IPS DF 4.7 (cell line): ENCODE data around the gene NFYC.

ENCODE experiments used
- DNase-seq: peaks from one replicate; pipeline ENCODE4 v3.0.0-alpha.2; 2013; ENCODE audit warnings: low spot score; ENCODE audit errors: extremely low read depth

The NFYC gene

GRCh38 chr1:40691538-40692428 is at the start of gene NFYC:
NFYC (plus strand) TSS chr1:40691704; CDS start chr1:40738844, 47,140 bp downstream.
- peak; percentile 95 for DNase-seq

DNA sequence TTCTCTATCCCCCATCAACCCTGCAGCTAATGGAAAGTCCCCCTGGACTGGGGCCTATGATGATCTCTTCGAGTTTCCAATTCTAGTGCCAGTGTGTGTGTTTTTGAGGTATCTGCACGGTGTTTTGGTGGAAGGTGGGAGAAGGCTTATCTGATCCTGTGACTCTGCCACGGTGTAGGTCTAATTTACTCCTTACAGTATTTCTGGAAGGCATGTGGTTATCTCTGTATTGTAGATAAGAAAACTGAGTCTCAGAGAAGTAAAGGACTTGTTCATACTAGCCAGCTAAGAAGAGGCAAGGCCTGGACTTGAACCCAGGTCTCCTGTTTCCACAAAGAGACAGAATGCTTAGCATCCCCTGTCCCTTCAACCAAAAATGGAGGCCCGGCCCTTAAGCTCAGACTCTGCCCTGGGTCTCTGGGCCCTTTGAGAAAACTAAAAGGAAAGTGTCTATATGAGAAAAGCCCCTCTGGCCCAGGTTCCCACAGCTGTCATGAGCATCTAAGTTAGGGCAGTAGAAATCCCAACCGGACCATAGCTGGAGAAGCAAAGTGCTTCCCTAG is 46.3 kb upstream of the NFYC start:
- no peak for DNase-seq

DNA sequence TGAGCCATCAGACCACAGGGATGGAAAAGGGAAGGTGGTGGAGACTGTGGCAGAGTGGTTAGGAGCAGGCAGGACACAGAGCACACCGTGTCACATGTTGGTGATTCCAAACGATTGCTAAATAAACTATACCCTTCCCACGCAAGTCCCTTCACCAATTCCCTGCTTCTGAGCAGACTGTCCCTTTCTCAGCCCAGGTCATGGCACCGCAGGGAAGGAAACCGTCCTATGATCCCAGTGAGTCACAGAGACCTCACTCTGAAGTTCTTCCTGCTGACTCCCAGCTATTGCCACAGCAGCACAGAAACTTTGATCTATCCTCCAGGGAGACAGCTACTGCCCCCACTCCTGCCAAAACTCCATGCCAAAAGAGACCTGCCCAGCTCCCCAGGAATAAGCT is 45.2 kb upstream of the NFYC start:
- DNase-seq, result no peak

GRCh38 chr1:40648200-40648599 is 43.3 kb upstream of the NFYC start:
- no peak for DNase-seq

DNA sequence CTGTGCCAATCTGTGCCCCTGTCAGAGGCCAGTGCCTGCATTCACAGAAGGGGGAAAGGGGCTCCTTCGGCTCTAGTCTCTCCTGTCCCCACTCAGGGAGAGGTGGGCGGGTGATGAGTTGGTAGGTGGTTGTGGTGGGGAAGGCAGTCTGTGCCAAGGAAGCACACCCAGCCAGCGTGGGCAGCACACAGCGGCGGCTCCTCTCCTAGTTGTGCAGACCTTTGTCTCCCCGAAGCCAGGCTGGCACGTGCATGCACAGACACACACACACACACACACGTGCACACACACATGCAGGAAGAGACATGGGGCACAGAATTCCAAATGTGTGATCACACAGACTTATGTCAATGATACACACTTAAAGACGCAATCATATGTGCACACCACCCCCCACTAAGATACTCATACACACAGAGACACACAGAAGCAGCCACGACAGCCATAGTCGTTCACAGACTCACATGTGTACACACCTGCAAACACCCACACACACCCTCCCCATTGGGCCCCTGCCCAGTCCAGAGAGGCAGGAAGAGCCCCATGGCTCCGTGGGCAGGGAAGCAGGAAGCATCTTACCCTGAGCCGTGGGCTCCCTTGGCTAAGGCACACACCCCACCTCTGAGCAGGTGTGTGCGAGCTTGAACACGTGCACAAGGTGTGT is 42.4 kb upstream of the NFYC start:
- no peak for DNase-seq

DNA sequence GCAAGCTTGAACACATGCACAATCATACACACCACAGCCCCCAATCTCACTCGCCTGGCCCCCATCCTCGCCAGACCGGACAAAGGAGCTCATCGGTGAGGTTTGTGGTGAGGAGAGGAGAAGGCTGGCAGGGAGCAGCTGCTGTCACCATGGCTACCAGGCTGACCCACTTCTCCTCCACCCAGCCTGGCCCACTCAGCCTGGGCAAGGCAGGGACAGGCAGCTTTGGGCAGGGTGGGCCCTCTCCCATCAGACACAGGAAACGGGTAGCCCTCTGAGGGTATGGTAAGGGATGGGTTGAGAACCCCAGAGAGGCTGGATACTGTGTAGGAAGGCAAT is 41.9 kb upstream of the NFYC start:
- DNase-seq, result no peak

- no peak for DNase-seq
Observed at GRCh38 chr1:40650075-40650474, 41.4 kb upstream of the NFYC start.

DNA sequence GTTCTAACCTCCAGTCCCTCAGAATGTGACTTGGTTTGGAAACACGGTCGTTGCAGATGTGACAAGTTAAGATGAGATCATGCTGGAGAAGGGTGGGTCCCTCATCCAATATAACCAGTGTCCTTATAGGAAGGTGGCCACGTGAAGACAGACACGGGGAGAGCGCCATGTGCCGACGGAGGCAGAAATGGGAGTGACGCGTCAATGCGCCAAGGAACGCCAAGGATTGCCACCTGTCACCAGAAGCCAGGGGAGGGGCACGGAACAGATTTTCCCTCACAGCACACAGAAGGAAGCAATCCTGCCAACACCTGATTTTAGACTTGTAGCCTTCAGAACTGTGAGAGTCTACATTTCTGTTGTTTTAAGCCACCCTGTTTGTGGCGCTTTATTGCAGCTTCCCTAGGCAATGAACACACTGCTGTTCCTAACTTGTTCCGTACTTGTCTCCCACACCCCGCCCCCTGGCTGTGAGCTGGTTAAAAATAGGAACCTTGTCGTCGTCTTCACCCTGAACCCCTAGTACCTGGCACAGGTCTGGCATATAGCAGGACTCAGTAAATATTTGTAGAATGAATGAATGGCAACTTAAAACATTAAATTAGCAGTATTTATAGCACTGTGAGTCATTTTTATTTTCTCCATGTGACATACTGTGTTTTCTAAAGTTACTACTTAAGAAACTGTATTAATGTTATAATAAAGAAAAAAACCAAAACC is 40.2 kb upstream of the NFYC start:
- DNase-seq, result no peak

GRCh38 chr1:40652468-40652867 is 39.0 kb upstream of the NFYC start:
- no peak for DNase-seq

DNA sequence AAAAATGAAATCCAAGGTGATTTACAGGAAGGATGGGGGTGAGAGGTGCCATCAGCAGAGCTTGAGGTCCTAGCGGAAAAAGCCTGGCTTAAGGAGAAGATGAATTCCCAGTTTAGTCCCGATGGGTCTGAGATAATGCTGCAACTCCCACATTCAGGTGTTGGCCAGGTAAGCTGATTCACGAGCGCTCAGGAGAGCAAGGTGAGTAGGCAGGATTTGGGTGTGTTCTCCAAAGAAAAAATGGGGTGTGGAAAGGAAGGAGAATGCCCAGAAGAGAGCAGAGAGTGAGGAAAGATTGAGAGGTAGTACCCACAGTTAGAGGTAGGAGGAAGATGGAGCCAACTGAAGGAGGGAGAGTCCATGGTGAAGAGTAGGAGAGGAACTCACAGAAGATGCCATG is 38.5 kb upstream of the NFYC start:
- no peak for DNase-seq

GRCh38 chr1:40653851-40654537 is 37.5 kb upstream of the NFYC start:
- no peak for DNase-seq

DNA sequence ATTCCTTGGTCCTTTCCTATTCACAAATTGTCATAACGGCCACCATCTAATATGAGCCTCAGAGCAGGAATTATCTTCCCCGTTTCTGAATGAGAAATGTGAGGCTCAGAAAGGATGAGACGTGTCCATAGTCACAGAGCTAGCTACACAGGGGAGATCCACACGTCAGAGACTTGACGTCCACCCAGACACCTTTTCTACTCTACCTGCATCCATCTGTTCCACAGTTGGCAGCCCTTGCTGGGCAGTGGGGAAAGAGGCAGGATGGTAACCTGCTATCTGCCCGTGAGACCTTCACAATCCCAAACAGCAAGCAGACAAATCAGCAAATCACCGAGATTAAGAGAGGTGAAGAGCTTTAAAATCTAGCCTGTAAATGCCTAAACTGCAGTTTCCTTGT is 34.5 kb upstream of the NFYC start:
- DNase-seq, result no peak

- DNase-seq, result no peak
Observed at GRCh38 chr1:40658751-40659648, 32.5 kb upstream of the NFYC start.

GRCh38 chr1:40659649-40659947 is 31.9 kb upstream of the NFYC start:
- no peak for DNase-seq

- DNase-seq, result no peak
Observed at GRCh38 chr1:40661678-40662077, 29.8 kb upstream of the NFYC start.

GRCh38 chr1:40662151-40662550 is 29.4 kb upstream of the NFYC start:
- DNase-seq, result no peak

DNA sequence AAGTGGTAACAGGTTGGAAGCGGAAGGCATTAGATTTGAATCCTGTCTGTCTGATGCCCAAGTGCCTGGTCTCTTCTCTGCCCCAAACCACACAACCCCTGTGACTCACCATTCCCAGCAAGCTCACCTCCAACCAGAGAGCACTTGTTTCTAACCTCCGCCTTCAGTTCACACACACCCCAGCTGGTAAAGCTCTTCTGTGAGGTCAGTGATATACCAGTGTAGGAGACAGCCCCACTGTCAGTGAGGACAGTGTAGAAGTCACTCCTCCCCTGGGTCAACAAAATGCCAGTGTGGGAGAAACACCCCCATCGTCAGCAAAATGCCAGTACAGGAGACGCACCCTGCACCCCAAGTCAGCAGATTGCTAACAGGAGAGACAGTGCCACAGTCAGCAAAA is 28.6 kb upstream of the NFYC start:
- no peak for DNase-seq

GRCh38 chr1:40663324-40664166 is 28.0 kb upstream of the NFYC start:
- no peak for DNase-seq

DNA sequence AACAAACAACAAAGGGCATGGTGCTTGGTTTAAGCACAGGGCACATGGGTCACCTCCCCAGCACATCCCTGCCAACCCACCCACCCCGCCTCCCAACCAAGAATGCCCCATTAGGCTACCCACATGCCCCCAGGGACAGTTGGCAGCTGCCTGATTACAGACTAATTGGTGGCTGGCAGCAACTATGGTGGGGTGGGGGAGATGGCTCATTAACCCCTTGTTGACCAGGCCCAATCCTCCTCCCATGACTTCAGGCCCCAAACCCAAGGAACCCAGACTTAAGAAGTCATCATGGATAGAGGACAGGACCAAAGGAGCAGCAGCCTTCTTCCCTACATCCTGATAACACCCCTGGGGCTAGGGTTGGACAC is 27.4 kb upstream of the NFYC start:
- DNase-seq, result no peak

DNA sequence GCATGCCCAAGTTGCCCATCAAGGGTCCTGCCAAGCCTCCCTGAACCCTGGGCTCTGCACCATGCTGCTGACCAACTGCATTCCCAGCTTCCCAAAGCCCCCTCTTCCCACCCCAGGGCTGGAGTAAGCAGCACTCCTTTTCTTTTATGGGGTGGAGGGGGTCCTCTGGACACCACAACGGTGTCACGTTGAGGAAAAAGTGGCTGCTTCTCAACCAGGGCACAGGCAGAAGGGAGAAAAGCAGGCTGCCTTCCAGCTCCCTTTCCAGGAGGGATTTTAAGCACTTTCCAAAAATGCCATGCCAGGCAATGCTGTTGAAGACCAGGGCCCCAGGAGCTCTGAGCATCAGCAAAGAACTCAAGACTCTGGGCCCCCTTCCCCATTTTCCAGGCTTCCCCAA is 26.7 kb upstream of the NFYC start:
- no peak for DNase-seq
